ENCODE results near the gene LRG1.

The LRG1 gene

DNA sequence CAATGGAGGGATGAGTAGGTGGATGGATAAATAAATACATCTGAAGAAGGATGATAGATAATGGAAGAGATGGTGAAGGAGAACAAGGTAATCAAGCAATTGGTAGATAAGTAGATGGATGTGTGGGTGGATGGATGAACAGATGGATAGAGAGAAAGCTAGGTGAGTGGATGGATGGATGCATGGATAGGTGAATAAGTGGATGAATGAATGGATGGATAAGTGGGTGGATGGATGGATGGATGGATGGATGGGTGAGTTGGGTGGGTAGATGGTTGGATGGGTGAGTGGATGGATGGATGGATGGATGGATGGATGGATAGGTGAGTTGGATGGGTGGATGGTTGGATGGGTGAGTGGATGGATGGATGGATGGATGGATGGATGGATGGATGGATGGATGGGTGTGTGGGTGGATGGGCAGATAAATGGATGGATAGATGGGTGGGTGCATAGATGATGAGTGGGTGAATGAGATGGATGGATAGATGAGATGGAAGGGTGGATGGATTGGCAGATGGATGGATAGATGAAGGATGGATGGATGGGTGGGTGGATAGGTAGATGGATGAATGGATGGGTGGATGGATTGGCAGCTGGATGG is 13.4 kb upstream of the LRG1 start:
- no peak for TF ChIP-seq CTCF (IDR thresholded peaks at IDR 0.05)
- H3K4me1 ChIP-seq = no peaks in the 10 kb centered on the region
- no peak overlapping the region for H3K4me3 ChIP-seq
- no peak for DNase-seq
- intact Hi-C loops (cut with DNase I; ENCODE audit: low total_unique reads) = no loop called here
- no peak overlapping the region for H3K27ac ChIP-seq
- H3K9me3 ChIP-seq = no peaks in the 10 kb centered on the region
- peaks cover 0 to 55% of the 10 kb centered on the region in 2 donors for H3K27me3 ChIP-seq
- H3K36me3 ChIP-seq = no peaks in the 10 kb centered on the region

DNA sequence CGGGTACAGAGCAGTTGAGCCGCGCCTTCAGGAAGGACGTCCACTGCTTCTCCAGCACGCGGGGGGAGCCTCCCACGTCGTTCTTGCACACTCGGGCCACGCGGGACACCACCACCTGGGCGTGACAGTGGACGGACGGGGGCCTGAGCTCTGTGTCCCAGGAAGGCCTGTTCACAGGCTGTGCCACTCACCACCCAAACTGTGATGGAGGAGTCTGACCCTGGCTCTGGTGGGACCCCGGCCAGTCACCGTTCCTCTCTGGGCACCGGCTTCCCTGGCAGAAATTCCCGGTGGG is 12.6 kb upstream of the LRG1 start:
- H3K4me3 ChIP-seq = no peak overlapping the region
- peaks cover 0 to 55% of the 10 kb centered on the region in 2 donors for H3K27me3 ChIP-seq
- H3K36me3 ChIP-seq = no peaks in the 10 kb centered on the region
- TF ChIP-seq CTCF (IDR thresholded peaks at IDR 0.05) = no peak
- no peaks in the 10 kb centered on the region for H3K4me1 ChIP-seq
- H3K9me3 ChIP-seq = no peaks in the 10 kb centered on the region
- no peak overlapping the region for H3K27ac ChIP-seq
- no peak for DNase-seq
- intact Hi-C loops (cut with DNase I; ENCODE audit: low total_unique reads) = no loop called here

GRCh38 chr19:4550479-4551050 is 10.7 kb upstream of the LRG1 start:
- no peak overlapping the region for H3K27ac ChIP-seq
- TF ChIP-seq CTCF (IDR thresholded peaks at IDR 0.05) = no peak
- peaks cover 0 to 46% of the 10 kb centered on the region in 2 donors for H3K27me3 ChIP-seq
- H3K36me3 ChIP-seq = no peaks in the 10 kb centered on the region
- no peaks in the 10 kb centered on the region for H3K9me3 ChIP-seq
- H3K4me3 ChIP-seq = no peak overlapping the region
- DNase-seq = no peak
- H3K4me1 ChIP-seq = no peaks in the 10 kb centered on the region
- intact Hi-C loops (cut with DNase I; ENCODE audit: low total_unique reads) = no loop called here

GRCh38 chr19:4550018-4550417 is 10.2 kb upstream of the LRG1 start:
- Histone ChIP-seq H3K27me3 (peaks cover 0 to 46% of the 10 kb centered on the region in 2 donors), H3K27ac (no peak overlapping the region), H3K9me3 (no peaks in the 10 kb centered on the region), H3K36me3 (no peaks in the 10 kb centered on the region), H3K4me3 (no peak overlapping the region), H3K4me1 (no peaks in the 10 kb centered on the region)
- DNase-seq = no peak
- intact Hi-C loops (cut with DNase I; ENCODE audit: low total_unique reads) = no loop called here
- TF ChIP-seq CTCF (IDR thresholded peaks at IDR 0.05) = no peak

DNA sequence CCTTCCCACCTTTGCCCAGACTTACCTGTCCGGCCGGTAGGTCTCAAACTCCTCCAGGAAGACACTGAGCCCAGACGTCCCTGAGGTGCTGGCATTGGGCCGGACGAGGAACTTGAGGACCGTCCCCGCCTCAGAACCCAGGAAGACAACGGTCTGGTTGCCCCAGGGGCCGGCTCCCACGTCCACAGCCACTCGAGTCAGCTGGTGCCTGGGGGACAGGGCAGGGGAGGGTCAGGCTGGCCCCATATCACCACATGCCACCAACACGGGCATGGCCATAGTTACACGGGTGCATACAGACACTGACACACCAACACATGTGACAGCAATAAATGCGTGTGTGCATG is 8.4 kb upstream of the LRG1 start:
- Histone ChIP-seq H3K27ac (no peak overlapping the region), H3K4me3 (no peak overlapping the region), H3K9me3 (no peaks in the 10 kb centered on the region), H3K36me3 (no peaks in the 10 kb centered on the region), H3K27me3 (peaks cover 0 to 49% of the 10 kb centered on the region in 2 donors), H3K4me1 (no peaks in the 10 kb centered on the region)
- no peak for TF ChIP-seq CTCF (IDR thresholded peaks at IDR 0.05)
- DNase-seq = no peak
- intact Hi-C loops (cut with DNase I; ENCODE audit: low total_unique reads) = no loop called here

Measured in tibial artery (tissue), 4 donors.